ENCODE measurements around the gene MPI.

- TF ChIP-seq POLR2AphosphoS5 (IDR thresholded peaks at IDR 0.05; ENCODE audit: low read depth, low read length) (no peak), REST (IDR thresholded peaks at IDR 0.05; ENCODE audit: insufficient read depth in 1 of 2, low read depth in 2 of 2, low read length in 2 of 2) (no peak)
Observed at GRCh38 chr15:74924525-74924924, 34.7 kb downstream of the MPI start.

Data from PFSK-1 (cell line).